Progenitor cell of endocrine pancreas (in vitro differentiated cells): Measurements from ENCODE around the gene KRT24. TPM values are rescaled to one million over a fixed set of nuclear protein-coding genes. Genes with fewer than 3 reads are reported as not detected.

Source experiments
- DNase-seq: peaks from one replicate; pipeline ENCODE4 v3.0.0; 2021; ENCODE audit warnings: low spot score; ENCODE audit not compliant: unreplicated experiment
- H3K27ac Mint-ChIP-seq: 2 replicates; pipeline ENCODE4 v1.8.0; 2021; ENCODE audit warnings: mild to moderate bottlenecking, moderate library complexity, mixed read lengths
- H3K27me3 Mint-ChIP-seq: 2 replicates; pipeline ENCODE4 v1.8.0; 2021; ENCODE audit warnings: mixed read lengths
- H3K36me3 Mint-ChIP-seq: 2 replicates; pipeline ENCODE4 v1.8.0; 2022; ENCODE audit warnings: mixed read lengths; ENCODE audit not compliant: insufficient read depth
- H3K4me1 Mint-ChIP-seq: 2 replicates; pipeline ENCODE4 v1.8.0; 2021; ENCODE audit warnings: low read depth, mixed read lengths
- H3K4me3 Mint-ChIP-seq: 2 replicates; pipeline ENCODE4 v1.8.0; 2021; ENCODE audit warnings: low read depth, mild to moderate bottlenecking, moderate library complexity, mixed read lengths
- H3K9me3 Mint-ChIP-seq: 2 replicates; pipeline ENCODE4 v1.8.0; 2021; ENCODE audit warnings: low read depth, mixed read lengths
- total RNA-seq: library from RNA; stranded (reverse); gene quantifications from 2 replicates; pipeline ENCODE4 v1.2.1, GENCODE V29; 2021
- TF ChIP-seq, protein P1 (sequence below): fragments of 200-600 bp; sonication (generic); IDR thresholded peaks from one replicate; pipeline ENCODE4 v1.5.0; 2021; ENCODE audit warnings: antibody characterized with exemption, mild to moderate bottlenecking; ENCODE audit not compliant: unreplicated experiment

KRT24 gene
- total RNA-seq, 1 donor from 2014 or later, result not detected

GRCh38 chr17:40659911-40660310 lies 43.6 kb downstream of the KRT24 start:
- Mint-ChIP-seq H3K4me3 (no peak overlapping the region), H3K4me1 (peaks cover 8% of the 10 kb centered on the region), H3K9me3 (no peaks in the 10 kb centered on the region), H3K36me3 (no peaks in the 10 kb centered on the region), H3K27me3 (peaks cover 10% of the 10 kb centered on the region), H3K27ac (no peak overlapping the region)
- DNase-seq, result no peak
- TF ChIP-seq, protein P1, sequence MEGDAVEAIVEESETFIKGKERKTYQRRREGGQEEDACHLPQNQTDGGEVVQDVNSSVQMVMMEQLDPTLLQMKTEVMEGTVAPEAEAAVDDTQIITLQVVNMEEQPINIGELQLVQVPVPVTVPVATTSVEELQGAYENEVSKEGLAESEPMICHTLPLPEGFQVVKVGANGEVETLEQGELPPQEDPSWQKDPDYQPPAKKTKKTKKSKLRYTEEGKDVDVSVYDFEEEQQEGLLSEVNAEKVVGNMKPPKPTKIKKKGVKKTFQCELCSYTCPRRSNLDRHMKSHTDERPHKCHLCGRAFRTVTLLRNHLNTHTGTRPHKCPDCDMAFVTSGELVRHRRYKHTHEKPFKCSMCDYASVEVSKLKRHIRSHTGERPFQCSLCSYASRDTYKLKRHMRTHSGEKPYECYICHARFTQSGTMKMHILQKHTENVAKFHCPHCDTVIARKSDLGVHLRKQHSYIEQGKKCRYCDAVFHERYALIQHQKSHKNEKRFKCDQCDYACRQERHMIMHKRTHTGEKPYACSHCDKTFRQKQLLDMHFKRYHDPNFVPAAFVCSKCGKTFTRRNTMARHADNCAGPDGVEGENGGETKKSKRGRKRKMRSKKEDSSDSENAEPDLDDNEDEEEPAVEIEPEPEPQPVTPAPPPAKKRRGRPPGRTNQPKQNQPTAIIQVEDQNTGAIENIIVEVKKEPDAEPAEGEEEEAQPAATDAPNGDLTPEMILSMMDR, result no peak

- Mint-ChIP-seq H3K4me1 (peaks cover 6% of the 10 kb centered on the region), H3K9me3 (no peaks in the 10 kb centered on the region), H3K27me3 (peaks cover 4% of the 10 kb centered on the region), H3K4me3 (no peak overlapping the region), H3K27ac (no peak overlapping the region), H3K36me3 (no peaks in the 10 kb centered on the region)
- TF ChIP-seq, protein P1, result no peak
- DNase-seq, result no peak
Measured at GRCh38 chr17:40658396-40658795, 45.2 kb downstream of the KRT24 start.

GRCh38 chr17:40651939-40652338 lies 51.6 kb downstream of the KRT24 start:
- no peaks in the 10 kb centered on the region for H3K9me3 Mint-ChIP-seq
- no peak overlapping the region for H3K27ac Mint-ChIP-seq
- H3K4me1 Mint-ChIP-seq, result peaks cover 14% of the 10 kb centered on the region
- H3K36me3 Mint-ChIP-seq, result no peaks in the 10 kb centered on the region
- DNase-seq, result no peak
- TF ChIP-seq, protein P1, result no peak
- no peaks in the 10 kb centered on the region for H3K27me3 Mint-ChIP-seq
- no peak overlapping the region for H3K4me3 Mint-ChIP-seq

GRCh38 chr17:40648384-40648968 lies 55.1 kb downstream of the KRT24 start:
- TF ChIP-seq, protein P1, result no peak
- H3K4me1 Mint-ChIP-seq, result peaks cover 24% of the 10 kb centered on the region
- H3K36me3 Mint-ChIP-seq, result peaks cover 9% of the 10 kb centered on the region
- H3K27ac Mint-ChIP-seq, result peak overlapping the region; percentile 100
- no peaks in the 10 kb centered on the region for H3K27me3 Mint-ChIP-seq
- peak overlapping the region; percentile 86 for H3K4me3 Mint-ChIP-seq
- DNase-seq, result no peak
- no peaks in the 10 kb centered on the region for H3K9me3 Mint-ChIP-seq

Other genes starting within 250 kb of the KRT24 start
- gene TNS4, start 202.1 kb downstream of the KRT24 start, total RNA-seq, result not detected in 2 replicates
- not detected in 2 replicates for gene CCR7, start 138.3 kb downstream of the KRT24 start, total RNA-seq
- 190 and 195 TPM in 2 replicates for gene SMARCE1, start 55.9 kb downstream of the KRT24 start, total RNA-seq
- 0.36 and 1.1 TPM in 2 replicates for gene KRT222, start 38.6 kb downstream of the KRT24 start, total RNA-seq
- gene KRT25, start 51.6 kb upstream of the KRT24 start, total RNA-seq, result not detected in 2 replicates
- not detected in 2 replicates for gene KRT26, start 68.4 kb upstream of the KRT24 start, total RNA-seq
- gene KRT27, start 78.8 kb upstream of the KRT24 start, total RNA-seq, result not detected in 2 replicates
- gene KRT28, start 96.2 kb upstream of the KRT24 start, total RNA-seq, result not detected in 2 replicates
- 33.1 and 37.5 TPM in 2 replicates for gene KRT10, start 118.9 kb upstream of the KRT24 start, total RNA-seq
- gene KRT12, start 163.5 kb upstream of the KRT24 start, total RNA-seq, result not detected in 2 replicates
- not detected in 2 replicates for gene KRT20, start 181.5 kb upstream of the KRT24 start, total RNA-seq
- 2.1 and 3.8 TPM in 2 replicates for gene KRT23, start 233.9 kb upstream of the KRT24 start, total RNA-seq